ENCODE results near the gene F2RL2. TPM values are rescaled to one million over a fixed set of nuclear protein-coding genes. Genes with fewer than 3 reads are reported as not detected.

F2RL2 gene
- total RNA-seq, 1 experiment from 2014 or later, result 0.13 TPM

GRCh38 chr5:76652809-76653414, 29.7 kb upstream of the F2RL2 start:
- CTCF ChIA-PET, result interaction anchor here (1.0 kb wide), 1 partner anchor 122 kb away, joined by 3 read pairs; no protein-coding TSS in a partner anchor
- in situ Hi-C loops (cut with HindIII; ENCODE audit: low pct_unique_long_range_greater_than_20kb, low sequenced_read_pairs) (no loop called here), intact Hi-C loops (cut with micrococcal nuclease; ENCODE audit: unreplicated experiment) (no loop called here)
- ATAC-seq (no peak), DNase-seq (ENCODE audit: low read depth, low spot score) (no peak)
- TF ChIP-seq SIN3A (IDR thresholded peaks at IDR 0.05; ENCODE audit: borderline replicate concordance, insufficient read depth, low read depth, low read length), result no peak
- Histone ChIP-seq H3K27ac (ENCODE audit: low read length) (no peak overlapping the region), H3K4me3 (ENCODE audit: low read depth in 2 of 2, low read length in 2 of 2) (no peak overlapping the region), H3K4me1 (ENCODE audit: control insufficient read depth, insufficient read depth, low read length) (no peaks in the 10 kb centered on the region), H3K9me3 (ENCODE audit: control insufficient read depth, insufficient read depth, low read depth, low read length) (peaks cover 14% of the 10 kb centered on the region; the same call in 1 of the 2 replicates), H3K36me3 (ENCODE audit: control insufficient read depth, insufficient read depth, low read length) (no peaks in the 10 kb centered on the region), H3K27me3 (ENCODE audit: control insufficient read depth, insufficient read depth, low read length) (no peaks in the 10 kb centered on the region)
- no TSS peak for BruUV-seq (replicated peaks)
- POLR2A ChIA-PET, result no interaction called here

GRCh38 chr5:76649140-76649539, 25.9 kb upstream of the F2RL2 start:
- Histone ChIP-seq H3K27ac (ENCODE audit: low read length) (no peak overlapping the region), H3K36me3 (ENCODE audit: control insufficient read depth, insufficient read depth, low read length) (no peaks in the 10 kb centered on the region), H3K4me3 (ENCODE audit: low read depth in 2 of 2, low read length in 2 of 2) (no peak overlapping the region), H3K4me1 (ENCODE audit: control insufficient read depth, insufficient read depth, low read length) (no peaks in the 10 kb centered on the region), H3K9me3 (ENCODE audit: control insufficient read depth, insufficient read depth, low read depth, low read length) (peaks cover 14% of the 10 kb centered on the region; the same call in 1 of the 2 replicates), H3K27me3 (ENCODE audit: control insufficient read depth, insufficient read depth, low read length) (no peaks in the 10 kb centered on the region)
- POLR2A ChIA-PET, result no interaction called here
- intact Hi-C loops (cut with micrococcal nuclease; ENCODE audit: unreplicated experiment) (no loop called here), in situ Hi-C loops (cut with HindIII; ENCODE audit: low pct_unique_long_range_greater_than_20kb, low sequenced_read_pairs) (no loop called here)
- CTCF ChIA-PET, result no interaction called here
- BruUV-seq (replicated peaks), result no TSS peak
- no peak for DNase-seq (ENCODE audit: low read depth, low spot score)
- TF ChIP-seq SIN3A (IDR thresholded peaks at IDR 0.05; ENCODE audit: borderline replicate concordance, insufficient read depth, low read depth, low read length), result no peak
- TF ChIP-seq TCF7L2 (IDR thresholded peaks at IDR 0.05; ENCODE audit: low read depth, low read length), result no peak
- TF ChIP-seq POLR2AphosphoS5 (IDR thresholded peaks at IDR 0.05; ENCODE audit: low read depth, low read length), result no peak
- no peak for TF ChIP-seq CTCF (IDR thresholded peaks at IDR 0.05)
- no peak for TF ChIP-seq REST (IDR thresholded peaks at IDR 0.05; ENCODE audit: insufficient read depth in 1 of 2, low read depth in 2 of 2, low read length in 1 of 2)
- no peak for ATAC-seq

GRCh38 chr5:76643371-76643770, 20.2 kb upstream of the F2RL2 start:
- TF ChIP-seq POLR2AphosphoS5 (IDR thresholded peaks at IDR 0.05; ENCODE audit: low read depth, low read length) (no peak), CTCF (IDR thresholded peaks at IDR 0.05) (no peak), SIN3A (IDR thresholded peaks at IDR 0.05; ENCODE audit: borderline replicate concordance, insufficient read depth, low read depth, low read length) (no peak), TCF7L2 (IDR thresholded peaks at IDR 0.05; ENCODE audit: low read depth, low read length) (no peak), REST (IDR thresholded peaks at IDR 0.05; ENCODE audit: insufficient read depth in 1 of 2, low read depth in 2 of 2, low read length in 1 of 2) (no peak)
- Histone ChIP-seq H3K27me3 (ENCODE audit: control insufficient read depth, insufficient read depth, low read length) (no peaks in the 10 kb centered on the region), H3K4me3 (ENCODE audit: low read depth in 2 of 2, low read length in 2 of 2) (no peak overlapping the region), H3K36me3 (ENCODE audit: control insufficient read depth, insufficient read depth, low read length) (no peaks in the 10 kb centered on the region), H3K4me1 (ENCODE audit: control insufficient read depth, insufficient read depth, low read length) (no peaks in the 10 kb centered on the region), H3K27ac (ENCODE audit: low read length) (no peak overlapping the region), H3K9me3 (ENCODE audit: control insufficient read depth, insufficient read depth, low read depth, low read length) (no peaks in the 10 kb centered on the region)
- ChIA-PET CTCF (interaction anchor here (0.7 kb wide), 2 partner anchors 114 to 131 kb away, joined by 4 read pairs; no protein-coding TSS in a partner anchor), POLR2A (no interaction called here)
- ATAC-seq, result no peak
- no peak for DNase-seq (ENCODE audit: low read depth, low spot score)
- in situ Hi-C loops (cut with HindIII; ENCODE audit: low pct_unique_long_range_greater_than_20kb, low sequenced_read_pairs) (no loop called here), intact Hi-C loops (cut with micrococcal nuclease; ENCODE audit: unreplicated experiment) (no loop called here)
- no TSS peak for BruUV-seq (replicated peaks)
